Osteocyte (in vitro differentiated cells): Measurements from ENCODE around the gene MYL9. TPM values are rescaled to one million over a fixed set of nuclear protein-coding genes. Genes with fewer than 3 reads are reported as not detected.

Experiments
- DNase-seq: peaks from one replicate; pipeline ENCODE4 v3.0.0; 2021; ENCODE audit warnings: mixed read lengths; ENCODE audit not compliant: unreplicated experiment; ENCODE audit errors: extremely low spot score
- H3K27ac Mint-ChIP-seq: one replicate; pipeline ENCODE4 v1.8.0; 2021; ENCODE audit warnings: mild to moderate bottlenecking, mixed read lengths; ENCODE audit not compliant: unreplicated experiment
- H3K27me3 Mint-ChIP-seq: one replicate; pipeline ENCODE4 v1.8.0; 2021; ENCODE audit warnings: mixed read lengths; ENCODE audit not compliant: unreplicated experiment
- H3K36me3 Mint-ChIP-seq: one replicate; pipeline ENCODE4 v1.8.0; 2021; ENCODE audit warnings: mixed read lengths; ENCODE audit not compliant: unreplicated experiment
- H3K4me1 Mint-ChIP-seq: one replicate; pipeline ENCODE4 v1.8.0; 2021; ENCODE audit warnings: mixed read lengths; ENCODE audit not compliant: unreplicated experiment
- H3K4me3 Mint-ChIP-seq: one replicate; pipeline ENCODE4 v1.8.0; 2021; ENCODE audit warnings: mild to moderate bottlenecking, moderate library complexity, mixed read lengths; ENCODE audit not compliant: unreplicated experiment
- H3K9me3 Mint-ChIP-seq: one replicate; pipeline ENCODE4 v1.8.0; 2021; ENCODE audit warnings: mixed read lengths; ENCODE audit not compliant: unreplicated experiment
- total RNA-seq: library from RNA; stranded (reverse); gene quantifications from 2 replicates; pipeline ENCODE4 v1.2.1, GENCODE V29; 2021
- TF ChIP-seq, protein P1 (sequence below): fragments of 200-600 bp; sonication (generic); IDR thresholded peaks from 2 replicates; pipeline ENCODE4 v1.5.0; 2021; ENCODE audit warnings: antibody characterized with exemption, mild to moderate bottlenecking, moderate library complexity

MYL9 gene
- total RNA-seq, 1 donor from 2014 or later = 200 TPM

DNA sequence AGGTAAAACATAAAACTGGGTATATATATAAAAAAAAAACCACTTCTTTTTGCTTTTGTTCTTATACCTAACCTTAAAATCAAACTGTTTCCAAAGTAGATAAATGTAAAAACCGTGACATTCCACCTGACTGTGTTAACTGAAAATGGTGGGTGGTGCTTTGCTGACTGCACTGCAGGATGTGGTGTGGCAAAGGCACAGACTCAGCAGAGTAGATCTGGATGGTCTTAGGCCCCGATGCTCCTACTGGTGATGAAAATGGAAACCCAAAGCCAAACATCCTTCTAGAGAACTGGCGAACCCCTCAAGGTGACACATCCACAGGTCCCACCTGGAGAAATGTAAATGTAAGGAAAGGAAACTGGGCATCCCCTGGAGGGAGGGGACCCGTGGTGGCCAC lies 41.0 kb downstream of the MYL9 start:
- Mint-ChIP-seq H3K36me3 (peaks cover 21% of the 10 kb centered on the region), H3K9me3 (no peaks in the 10 kb centered on the region), H3K4me3 (no peak overlapping the region), H3K4me1 (peaks cover 21% of the 10 kb centered on the region), H3K27me3 (no peaks in the 10 kb centered on the region), H3K27ac (no peak overlapping the region)
- TF ChIP-seq, protein P1, sequence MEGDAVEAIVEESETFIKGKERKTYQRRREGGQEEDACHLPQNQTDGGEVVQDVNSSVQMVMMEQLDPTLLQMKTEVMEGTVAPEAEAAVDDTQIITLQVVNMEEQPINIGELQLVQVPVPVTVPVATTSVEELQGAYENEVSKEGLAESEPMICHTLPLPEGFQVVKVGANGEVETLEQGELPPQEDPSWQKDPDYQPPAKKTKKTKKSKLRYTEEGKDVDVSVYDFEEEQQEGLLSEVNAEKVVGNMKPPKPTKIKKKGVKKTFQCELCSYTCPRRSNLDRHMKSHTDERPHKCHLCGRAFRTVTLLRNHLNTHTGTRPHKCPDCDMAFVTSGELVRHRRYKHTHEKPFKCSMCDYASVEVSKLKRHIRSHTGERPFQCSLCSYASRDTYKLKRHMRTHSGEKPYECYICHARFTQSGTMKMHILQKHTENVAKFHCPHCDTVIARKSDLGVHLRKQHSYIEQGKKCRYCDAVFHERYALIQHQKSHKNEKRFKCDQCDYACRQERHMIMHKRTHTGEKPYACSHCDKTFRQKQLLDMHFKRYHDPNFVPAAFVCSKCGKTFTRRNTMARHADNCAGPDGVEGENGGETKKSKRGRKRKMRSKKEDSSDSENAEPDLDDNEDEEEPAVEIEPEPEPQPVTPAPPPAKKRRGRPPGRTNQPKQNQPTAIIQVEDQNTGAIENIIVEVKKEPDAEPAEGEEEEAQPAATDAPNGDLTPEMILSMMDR = no peak
- no peak for DNase-seq

DNA sequence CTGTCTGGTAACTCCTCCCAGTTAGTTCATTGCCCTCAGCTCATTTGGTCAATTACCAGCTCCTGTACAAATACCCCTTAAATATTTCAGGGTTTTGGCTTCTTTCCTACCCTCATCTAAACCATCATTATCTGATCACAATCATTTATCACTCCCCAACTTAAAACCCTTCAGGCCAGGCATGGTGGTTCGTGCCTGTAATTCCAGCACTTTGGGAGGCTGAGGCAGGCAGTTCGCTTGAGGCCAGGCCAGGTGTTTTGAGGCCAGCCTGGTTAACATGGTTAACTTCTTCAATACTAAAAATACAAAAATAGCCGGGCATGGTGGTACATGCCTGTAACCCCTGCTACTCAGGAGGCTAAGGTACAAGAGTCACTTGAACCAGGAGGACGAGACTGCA lies 41.5 kb downstream of the MYL9 start:
- no peaks in the 10 kb centered on the region for H3K9me3 Mint-ChIP-seq
- H3K4me3 Mint-ChIP-seq = no peak overlapping the region
- DNase-seq = no peak
- H3K4me1 Mint-ChIP-seq = peaks cover 21% of the 10 kb centered on the region
- TF ChIP-seq, protein P1 = no peak
- peaks cover 25% of the 10 kb centered on the region for H3K36me3 Mint-ChIP-seq
- H3K27ac Mint-ChIP-seq = no peak overlapping the region
- H3K27me3 Mint-ChIP-seq = no peaks in the 10 kb centered on the region

DNA sequence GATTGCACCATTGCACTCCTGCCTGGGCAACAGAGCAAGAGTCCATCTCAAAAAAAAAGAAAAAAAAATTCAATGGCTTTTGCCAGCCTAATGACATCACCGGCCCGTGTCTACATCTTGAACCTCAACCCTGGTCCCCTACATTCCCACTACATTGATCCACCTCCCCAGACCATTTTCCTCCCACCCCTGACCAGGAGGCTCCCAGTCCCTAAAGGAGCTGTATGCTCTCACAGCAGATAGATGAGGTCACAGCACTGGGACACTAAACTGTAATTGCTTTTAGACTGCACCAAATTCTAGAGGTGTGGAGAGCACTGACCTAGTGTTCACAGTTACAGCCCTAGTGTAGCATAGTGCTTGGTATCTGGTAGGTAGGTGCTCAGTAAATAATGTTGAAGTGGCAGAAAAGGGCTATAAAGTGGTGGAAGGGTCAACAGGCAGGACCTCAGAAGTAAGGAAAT lies 42.7 kb downstream of the MYL9 start:
- Mint-ChIP-seq H3K27ac (no peak overlapping the region), H3K9me3 (no peaks in the 10 kb centered on the region), H3K36me3 (peaks cover 25% of the 10 kb centered on the region), H3K4me1 (peaks cover 21% of the 10 kb centered on the region), H3K4me3 (no peak overlapping the region), H3K27me3 (no peaks in the 10 kb centered on the region)
- TF ChIP-seq, protein P1 = no peak
- DNase-seq = no peak

DNA sequence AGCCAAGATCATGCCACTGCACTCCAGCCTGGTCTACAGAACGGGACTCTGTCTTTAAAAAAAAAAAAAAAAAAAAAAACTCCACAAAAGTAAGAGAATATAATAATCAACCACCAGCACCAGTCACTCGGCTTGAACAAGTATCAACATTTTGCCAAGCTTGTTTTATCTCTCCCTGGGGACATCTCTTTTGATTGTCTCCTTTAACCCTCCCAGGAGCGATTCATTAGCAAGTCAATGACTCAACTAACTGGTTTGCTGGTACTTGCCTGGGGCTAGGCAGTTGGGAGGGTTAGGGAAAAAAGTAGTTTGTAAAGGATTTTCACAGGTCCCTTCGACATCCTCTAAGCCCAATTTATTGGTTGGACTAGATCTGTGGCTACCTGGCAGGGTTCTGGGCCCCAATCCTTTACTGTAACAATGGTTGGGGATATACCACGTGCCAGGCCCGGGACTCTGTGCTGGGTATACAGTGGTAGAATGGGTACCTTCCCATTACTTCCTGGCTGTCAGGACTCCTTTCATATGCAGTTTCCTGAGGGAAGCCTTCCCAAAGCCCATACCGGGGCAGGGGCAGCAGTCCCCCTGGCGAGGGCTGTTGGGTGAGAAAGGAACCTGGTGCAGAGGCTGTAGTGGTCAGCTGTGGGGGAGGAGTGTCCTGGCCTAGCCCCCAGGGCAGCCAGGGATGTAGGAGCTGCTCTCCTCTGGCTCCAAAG lies 44.2 kb downstream of the MYL9 start:
- no peak for DNase-seq
- H3K4me1 Mint-ChIP-seq = peaks cover 16% of the 10 kb centered on the region
- no peak overlapping the region for H3K27ac Mint-ChIP-seq
- no peak overlapping the region for H3K4me3 Mint-ChIP-seq
- H3K9me3 Mint-ChIP-seq = no peaks in the 10 kb centered on the region
- TF ChIP-seq, protein P1 = no peak
- H3K36me3 Mint-ChIP-seq = peaks cover 18% of the 10 kb centered on the region
- no peaks in the 10 kb centered on the region for H3K27me3 Mint-ChIP-seq

DNA sequence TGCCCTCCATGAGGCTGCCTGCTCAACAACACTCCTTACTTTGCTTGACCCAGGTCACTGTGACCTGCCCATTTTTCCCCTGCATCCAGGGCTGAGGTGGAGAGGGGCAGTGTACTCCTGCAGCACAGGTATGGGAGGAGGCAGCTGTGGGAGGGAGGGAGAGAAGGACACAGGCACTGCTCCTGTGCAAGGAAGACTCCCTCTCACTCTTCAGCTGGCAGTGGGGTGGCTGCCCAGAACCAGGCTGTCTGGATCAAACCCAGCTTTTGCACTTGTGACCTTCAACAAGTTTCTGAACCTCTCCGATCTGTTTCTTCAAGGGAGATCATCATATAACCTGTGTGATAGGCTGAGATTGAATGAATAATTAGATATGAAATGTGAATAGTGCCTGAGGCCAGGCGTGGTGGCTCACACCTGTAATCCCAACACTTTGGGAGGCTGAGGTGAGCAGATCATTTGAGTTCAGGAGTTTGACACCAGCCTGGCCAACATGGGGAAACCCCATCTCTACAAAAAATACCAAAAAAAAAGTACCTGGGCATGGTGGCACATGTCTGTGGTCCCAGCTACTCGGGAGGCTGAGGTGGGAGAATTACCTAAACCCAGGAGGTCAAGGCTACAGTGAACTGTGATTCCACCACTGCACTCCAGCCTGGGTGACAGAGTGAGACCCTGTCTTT lies 46.2 kb downstream of the MYL9 start:
- no peak overlapping the region for H3K27ac Mint-ChIP-seq
- no peak overlapping the region for H3K4me3 Mint-ChIP-seq
- H3K4me1 Mint-ChIP-seq = peaks cover 28% of the 10 kb centered on the region
- TF ChIP-seq, protein P1 = no peak
- H3K9me3 Mint-ChIP-seq = no peaks in the 10 kb centered on the region
- H3K36me3 Mint-ChIP-seq = peaks cover 14% of the 10 kb centered on the region
- no peaks in the 10 kb centered on the region for H3K27me3 Mint-ChIP-seq
- no peak for DNase-seq
